ENCODE measurements around the gene MEIS2.

Gene MEIS2

GRCh38 chr15:36978126-36978525 is 122.2 kb downstream of the MEIS2 start:
- Histone ChIP-seq H3K9me3 (ENCODE audit: severe bottlenecking) (no peaks in the 10 kb centered on the region), H3K4me1 (ENCODE audit: insufficient read depth, poor library complexity, severe bottlenecking) (no peaks in the 10 kb centered on the region), H3K36me3 (ENCODE audit: low read depth) (no peaks in the 10 kb centered on the region), H3K27me3 (ENCODE audit: insufficient read depth, poor library complexity, severe bottlenecking) (no peaks in the 10 kb centered on the region), H3K4me3 (ENCODE audit: severe bottlenecking) (no peak overlapping the region), H3K27ac (ENCODE audit: poor library complexity, severe bottlenecking) (no peak overlapping the region)
- DNase-seq (ENCODE audit: low spot score) (no peak), ATAC-seq (ENCODE audit: low read depth) (no peak)
- TF ChIP-seq CTCF (IDR thresholded peaks at IDR 0.05; ENCODE audit: poor library complexity, severe bottlenecking) = no peak

- no peak overlapping the region for H3K4me3 ChIP-seq (ENCODE audit: severe bottlenecking)
- no peaks in the 10 kb centered on the region for H3K4me1 ChIP-seq (ENCODE audit: insufficient read depth, poor library complexity, severe bottlenecking)
- no peaks in the 10 kb centered on the region for H3K36me3 ChIP-seq (ENCODE audit: low read depth)
- H3K9me3 ChIP-seq (ENCODE audit: severe bottlenecking) = no peaks in the 10 kb centered on the region
- no peaks in the 10 kb centered on the region for H3K27me3 ChIP-seq (ENCODE audit: insufficient read depth, poor library complexity, severe bottlenecking)
- ATAC-seq (ENCODE audit: low read depth) = no peak
- no peak for DNase-seq (ENCODE audit: low spot score)
- TF ChIP-seq CTCF (IDR thresholded peaks at IDR 0.05; ENCODE audit: poor library complexity, severe bottlenecking) = no peak
- H3K27ac ChIP-seq (ENCODE audit: poor library complexity, severe bottlenecking) = no peak overlapping the region
Measured at GRCh38 chr15:36977659-36978058, 122.7 kb downstream of the MEIS2 start.

GRCh38 chr15:36972704-36973103 is 127.6 kb downstream of the MEIS2 start:
- no peak overlapping the region for H3K4me3 ChIP-seq (ENCODE audit: severe bottlenecking)
- no peaks in the 10 kb centered on the region for H3K27me3 ChIP-seq (ENCODE audit: insufficient read depth, poor library complexity, severe bottlenecking)
- H3K27ac ChIP-seq (ENCODE audit: poor library complexity, severe bottlenecking) = no peak overlapping the region
- no peaks in the 10 kb centered on the region for H3K9me3 ChIP-seq (ENCODE audit: severe bottlenecking)
- DNase-seq (ENCODE audit: low spot score) (no peak), ATAC-seq (ENCODE audit: low read depth) (no peak)
- no peak for TF ChIP-seq CTCF (IDR thresholded peaks at IDR 0.05; ENCODE audit: poor library complexity, severe bottlenecking)
- no peaks in the 10 kb centered on the region for H3K4me1 ChIP-seq (ENCODE audit: insufficient read depth, poor library complexity, severe bottlenecking)
- H3K36me3 ChIP-seq (ENCODE audit: low read depth) = no peaks in the 10 kb centered on the region

GRCh38 chr15:36970522-36970921 is 129.8 kb downstream of the MEIS2 start:
- TF ChIP-seq CTCF (IDR thresholded peaks at IDR 0.05; ENCODE audit: poor library complexity, severe bottlenecking) = no peak
- ATAC-seq (ENCODE audit: low read depth) (no peak), DNase-seq (ENCODE audit: low spot score) (no peak)
- Histone ChIP-seq H3K9me3 (ENCODE audit: severe bottlenecking) (no peaks in the 10 kb centered on the region), H3K27me3 (ENCODE audit: insufficient read depth, poor library complexity, severe bottlenecking) (no peaks in the 10 kb centered on the region), H3K27ac (ENCODE audit: poor library complexity, severe bottlenecking) (no peak overlapping the region), H3K4me3 (ENCODE audit: severe bottlenecking) (no peak overlapping the region), H3K4me1 (ENCODE audit: insufficient read depth, poor library complexity, severe bottlenecking) (no peaks in the 10 kb centered on the region), H3K36me3 (ENCODE audit: low read depth) (no peaks in the 10 kb centered on the region)

- peaks cover 4% of the 10 kb centered on the region for H3K27me3 ChIP-seq (ENCODE audit: insufficient read depth, poor library complexity, severe bottlenecking)
- H3K36me3 ChIP-seq (ENCODE audit: low read depth) = no peaks in the 10 kb centered on the region
- no peak for ATAC-seq (ENCODE audit: low read depth)
- no peak for DNase-seq (ENCODE audit: low spot score)
- H3K27ac ChIP-seq (ENCODE audit: poor library complexity, severe bottlenecking) = no peak overlapping the region
- no peak for TF ChIP-seq CTCF (IDR thresholded peaks at IDR 0.05; ENCODE audit: poor library complexity, severe bottlenecking)
- no peaks in the 10 kb centered on the region for H3K9me3 ChIP-seq (ENCODE audit: severe bottlenecking)
- H3K4me3 ChIP-seq (ENCODE audit: severe bottlenecking) = no peak overlapping the region
- H3K4me1 ChIP-seq (ENCODE audit: insufficient read depth, poor library complexity, severe bottlenecking) = no peaks in the 10 kb centered on the region
Measured at GRCh38 chr15:36967929-36968328, 132.4 kb downstream of the MEIS2 start.

Data from RWPE2 (cell line).